Skeletal muscle satellite cell (primary cell): ENCODE data around the gene PRDM11.

Experiments
- H3K27me3 ChIP-seq: 2 replicates; pipeline ENCODE4 v1.7.0; 2013; ENCODE audit warnings: low read length; ENCODE audit not compliant: control insufficient read depth, insufficient read depth
- H3K36me3 ChIP-seq: 2 replicates; pipeline ENCODE4 v1.7.0; 2013; ENCODE audit warnings: mild to moderate bottlenecking, control low read depth, low read length; ENCODE audit not compliant: insufficient read depth
- H3K4me1 ChIP-seq: 2 replicates; pipeline ENCODE4 v1.7.0; 2013; ENCODE audit warnings: low read length; ENCODE audit not compliant: control insufficient read depth, insufficient read depth
- H3K4me2 ChIP-seq: 2 replicates; pipeline ENCODE4 v1.7.0; 2013; ENCODE audit warnings: mild to moderate bottlenecking, low read length
- H3K4me3 ChIP-seq: 2 replicates; pipeline ENCODE4 v1.7.0; 2013; ENCODE audit warnings: low read length
- H3K9ac ChIP-seq: 2 replicates; pipeline ENCODE4 v1.7.0; 2013; ENCODE audit warnings: mild to moderate bottlenecking, low read depth, low read length, moderate library complexity
- H3K9me3 ChIP-seq: replicated peaks from 2 replicates; pipeline ENCODE4 v1.7.0; 2013; ENCODE audit warnings: mild to moderate bottlenecking, control low read depth, low read length

PRDM11 gene

GRCh38 chr11:45279645-45280044 is 133.2 kb downstream of the PRDM11 start:
- Histone ChIP-seq H3K9me3 (no peaks in the 10 kb centered on the region), H3K9ac (no peak overlapping the region), H3K4me2 (no peak overlapping the region), H3K27me3 (peaks cover 66% of the 10 kb centered on the region), H3K4me1 (peaks cover 5% of the 10 kb centered on the region), H3K4me3 (no peak overlapping the region), H3K36me3 (no peaks in the 10 kb centered on the region)

GRCh38 chr11:45280449-45280848 is 134.0 kb downstream of the PRDM11 start:
- Histone ChIP-seq H3K9me3 (no peaks in the 10 kb centered on the region), H3K27me3 (peaks cover 68% of the 10 kb centered on the region), H3K36me3 (no peaks in the 10 kb centered on the region), H3K4me2 (no peak overlapping the region), H3K4me3 (no peak overlapping the region), H3K9ac (no peak overlapping the region), H3K4me1 (peaks cover 4% of the 10 kb centered on the region)

GRCh38 chr11:45282081-45282480 is 135.6 kb downstream of the PRDM11 start:
- no peak overlapping the region for H3K4me2 ChIP-seq
- H3K9me3 ChIP-seq = no peaks in the 10 kb centered on the region
- H3K27me3 ChIP-seq = peaks cover 81% of the 10 kb centered on the region

More at GRCh38 chr11:45282081-45282480, 135.6 kb downstream of the PRDM11 start:
- H3K4me3 ChIP-seq = no peak overlapping the region
- no peaks in the 10 kb centered on the region for H3K36me3 ChIP-seq
- H3K4me1 ChIP-seq = no peaks in the 10 kb centered on the region
- no peak overlapping the region for H3K9ac ChIP-seq
